Thyroid gland (tissue), 4 donors: ENCODE results near the gene ADAM12. TPM values are rescaled to one million over a fixed set of nuclear protein-coding genes. Genes with fewer than 3 reads are reported as not detected.

Experiments used
- DNase-seq, 2 donors: peaks; one replicate each; pipeline ENCODE4 v3.0.0-alpha.2; 2019
- H3K27ac ChIP-seq, 3 donors: fragments of 200-600 bp; sonication (generic); 1 replicate in 2 of 3; 2 replicates in 1 of 3; pipeline ENCODE4 v1.5.1; 2016 to 2019; ENCODE audit warnings: mild to moderate bottlenecking in 1 of 3, moderate library complexity in 1 of 3
- H3K27me3 ChIP-seq: fragments of 200-600 bp; sonication (generic); one replicate; pipeline ENCODE4 v1.5.1; 2019
- H3K36me3 ChIP-seq, 2 donors: fragments of 200-600 bp; sonication (generic); one replicate each; pipeline ENCODE4 v1.5.1; 2016 to 2019
- H3K4me1 ChIP-seq, 2 donors: fragments of 200-600 bp; sonication (generic); one replicate each; pipeline ENCODE4 v1.5.1; 2017 to 2019
- H3K4me3 ChIP-seq, 3 donors: fragments of 200-600 bp; sonication (generic); replicated peaks in 1 of 3; 1 replicate in 2 of 3; 2 replicates in 1 of 3; pipeline ENCODE4 v1.5.1; 2016; ENCODE audit warnings: mild to moderate bottlenecking in 1 of 3
- H3K9me3 ChIP-seq: fragments of 200-600 bp; sonication (generic); one replicate; pipeline ENCODE4 v1.5.1; 2017
- POLR2A ChIP-seq, 2 donors: fragments of 450-650 bp; IDR thresholded peaks; one replicate each; pipeline ENCODE4 v1.6.1; 2017; ENCODE audit warnings: antibody characterized with exemption in 2 of 2, mild to moderate bottlenecking in 2 of 2, moderate library complexity in 1 of 2
- WGBS, 2 donors: methylation state at CpG; one replicate each; pipeline ENCODE4 v1.1.5; 2017; 5-methylcytosine and 5-hydroxymethylcytosine counted together
- intact Hi-C: fragments of 100-400 bp; cut with DNase I; formaldehyde crosslinking; loops from one replicate; pipeline ENCODE4 v1.15.1; 2023
- total RNA-seq, 4 donors: library from RNA; depleted of rRNA; stranded (reverse); fragments of >200 nt; gene quantifications; one replicate each; pipeline ENCODE4 v1.2.3, GENCODE V29; 2016
- TF ChIP-seq, protein P1 (sequence below), 6 experiments: fragments of 200-600 bp in 3 of 6; fragments of 450-650 bp in 3 of 6; sonication (generic) in 3 of 6; IDR thresholded peaks; one replicate each; pipeline ENCODE4 v1.5.1; 2016 to 2019; ENCODE audit warnings: antibody characterized with exemption in 6 of 6, mild to moderate bottlenecking in 2 of 6, inconsistent platforms in 1 of 6, moderate library complexity in 1 of 6

Gene ADAM12
- total RNA-seq, 4 donors from 2014 or later = 0.20 to 0.94 (median 0.63) TPM

DNA sequence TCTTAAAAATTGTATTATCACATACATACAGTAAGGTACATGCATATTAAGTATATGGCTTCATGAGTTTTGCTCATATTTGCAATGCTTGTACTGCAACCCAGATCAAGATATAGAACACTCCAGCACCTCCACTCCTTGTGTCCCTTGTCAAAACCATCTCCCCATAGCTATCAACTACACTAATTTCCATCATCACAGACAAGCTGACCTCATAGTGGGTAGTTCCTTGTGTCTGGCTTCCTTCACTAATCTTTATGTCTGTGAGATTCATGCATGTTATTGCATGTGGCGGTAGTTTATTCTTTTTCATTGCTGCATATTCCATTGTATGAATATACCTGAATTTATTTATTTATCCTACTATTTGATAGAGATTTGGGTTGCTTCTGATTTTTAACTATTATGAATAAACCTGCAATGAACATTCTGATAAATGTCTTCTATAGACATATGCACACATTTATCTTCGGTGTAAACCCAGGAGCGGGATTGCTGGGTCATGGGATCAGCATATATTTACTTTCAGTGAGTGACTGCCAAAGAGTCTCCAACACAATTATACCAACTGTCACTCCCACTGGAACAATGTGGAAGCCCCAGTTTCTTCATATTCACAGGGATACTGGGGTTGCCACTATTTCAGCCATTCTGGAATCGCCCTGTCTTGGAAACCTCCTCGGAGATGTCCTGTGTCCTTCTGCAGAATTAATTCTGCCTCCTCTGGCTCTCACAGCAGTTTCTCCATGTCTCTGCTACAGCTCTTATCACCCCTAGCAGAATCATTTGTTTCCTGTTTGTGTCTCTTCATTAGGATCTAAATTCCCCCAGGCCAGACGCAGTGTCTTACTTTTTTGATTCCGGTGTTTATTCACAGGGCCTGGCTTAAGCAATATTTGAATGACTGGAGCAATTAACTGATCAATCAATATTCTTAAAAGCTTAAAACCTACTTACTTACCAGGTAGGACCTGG lies 14.7 kb upstream of the ADAM12 start:
- intact Hi-C loops = no loop called here
- no peak overlapping the region for H3K4me3 ChIP-seq
- no peaks in the 10 kb centered on the region for H3K36me3 ChIP-seq
- peaks cover 10 to 15% of the 10 kb centered on the region in 2 donors for H3K4me1 ChIP-seq
- H3K27me3 ChIP-seq = no peaks in the 10 kb centered on the region
- no peak for TF ChIP-seq POLR2A (IDR thresholded peaks at IDR 0.05)
- no peak overlapping the region for H3K27ac ChIP-seq
- no peaks in the 10 kb centered on the region for H3K9me3 ChIP-seq
- no peak for DNase-seq
- WGBS, 2 donors = 83 to 89% methylated on average over 7 of the region's 7 CpGs

DNA sequence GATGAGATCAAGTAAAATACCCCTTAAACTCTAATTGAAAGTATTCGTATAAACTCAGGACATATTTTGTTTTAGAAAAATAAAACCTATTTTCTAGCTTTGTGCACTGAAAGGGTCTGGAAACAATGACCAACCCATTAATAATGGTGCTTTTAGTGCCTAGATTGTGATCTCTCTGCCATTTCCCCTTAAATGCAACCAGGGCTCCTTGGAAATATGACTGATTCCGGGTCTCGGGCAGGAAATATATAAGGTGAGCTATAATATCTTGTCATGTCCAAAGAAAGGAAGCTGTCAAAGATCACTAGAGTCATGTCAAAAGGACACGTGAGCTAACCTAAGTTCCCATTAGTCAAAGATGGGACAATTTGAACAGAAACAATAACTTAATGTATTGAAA lies 12.4 kb upstream of the ADAM12 start:
- 86 to 89% methylated on average over 4 of the region's 4 CpGs for whole genome bisulfite sequencing, 2 donors
- no peak for DNase-seq
- Histone ChIP-seq H3K36me3 (no peaks in the 10 kb centered on the region), H3K4me1 (peaks cover 4 to 7% of the 10 kb centered on the region in 2 donors), H3K4me3 (no peak overlapping the region), H3K27ac (no peak overlapping the region), H3K9me3 (no peaks in the 10 kb centered on the region), H3K27me3 (no peaks in the 10 kb centered on the region)
- TF ChIP-seq, protein P1, sequence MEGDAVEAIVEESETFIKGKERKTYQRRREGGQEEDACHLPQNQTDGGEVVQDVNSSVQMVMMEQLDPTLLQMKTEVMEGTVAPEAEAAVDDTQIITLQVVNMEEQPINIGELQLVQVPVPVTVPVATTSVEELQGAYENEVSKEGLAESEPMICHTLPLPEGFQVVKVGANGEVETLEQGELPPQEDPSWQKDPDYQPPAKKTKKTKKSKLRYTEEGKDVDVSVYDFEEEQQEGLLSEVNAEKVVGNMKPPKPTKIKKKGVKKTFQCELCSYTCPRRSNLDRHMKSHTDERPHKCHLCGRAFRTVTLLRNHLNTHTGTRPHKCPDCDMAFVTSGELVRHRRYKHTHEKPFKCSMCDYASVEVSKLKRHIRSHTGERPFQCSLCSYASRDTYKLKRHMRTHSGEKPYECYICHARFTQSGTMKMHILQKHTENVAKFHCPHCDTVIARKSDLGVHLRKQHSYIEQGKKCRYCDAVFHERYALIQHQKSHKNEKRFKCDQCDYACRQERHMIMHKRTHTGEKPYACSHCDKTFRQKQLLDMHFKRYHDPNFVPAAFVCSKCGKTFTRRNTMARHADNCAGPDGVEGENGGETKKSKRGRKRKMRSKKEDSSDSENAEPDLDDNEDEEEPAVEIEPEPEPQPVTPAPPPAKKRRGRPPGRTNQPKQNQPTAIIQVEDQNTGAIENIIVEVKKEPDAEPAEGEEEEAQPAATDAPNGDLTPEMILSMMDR (IDR thresholded peaks at IDR 0.05) = no peak
- intact Hi-C loops = no loop called here

DNA sequence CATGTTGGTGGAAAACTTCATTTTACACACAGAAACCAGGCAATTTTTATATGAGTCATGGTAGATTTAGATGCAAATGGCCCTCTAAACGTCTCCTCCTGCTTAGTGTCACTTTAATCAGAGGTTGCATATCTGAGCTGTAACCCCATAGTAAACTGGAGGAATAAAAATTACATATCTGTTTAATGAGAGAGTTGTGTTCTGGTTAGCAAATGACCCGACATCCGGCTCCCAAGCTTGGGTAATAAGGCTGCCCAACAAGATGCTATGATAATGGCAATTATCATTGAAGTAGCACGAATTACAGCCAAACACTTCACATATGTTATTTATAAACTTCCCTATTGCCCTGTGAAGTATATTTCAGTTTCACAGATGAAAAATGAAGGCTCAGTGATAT lies 10.6 kb upstream of the ADAM12 start:
- Histone ChIP-seq H3K4me1 (no peaks in the 10 kb centered on the region), H3K9me3 (no peaks in the 10 kb centered on the region), H3K36me3 (no peaks in the 10 kb centered on the region), H3K4me3 (no peak overlapping the region), H3K27ac (no peak overlapping the region), H3K27me3 (no peaks in the 10 kb centered on the region)
- TF ChIP-seq POLR2A (IDR thresholded peaks at IDR 0.05) = no peak
- TF ChIP-seq, protein P1 (IDR thresholded peaks at IDR 0.05) = no peak
- DNase-seq = no peak
- 85 to 91% methylated on average over 4 of the region's 4 CpGs for WGBS, 2 donors
- intact Hi-C loops = no loop called here

DNA sequence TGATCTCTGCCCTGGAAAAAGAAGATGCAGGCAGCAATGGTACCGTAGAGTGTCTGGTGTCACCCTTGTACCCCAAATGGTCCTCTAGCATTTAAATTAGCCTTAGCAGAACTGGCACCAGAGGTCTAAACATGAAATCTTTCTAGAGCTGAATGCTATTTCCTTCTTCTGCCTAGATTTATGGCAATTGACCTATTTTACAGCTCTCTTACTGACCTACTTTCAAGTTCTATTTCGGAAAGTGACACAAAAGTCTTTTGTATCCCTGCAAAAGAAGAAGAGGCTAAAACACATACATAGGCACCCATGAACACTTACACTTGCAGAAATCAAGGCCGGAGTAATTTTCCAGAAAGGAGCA lies 10.1 kb upstream of the ADAM12 start:
- H3K36me3 ChIP-seq = no peaks in the 10 kb centered on the region
- DNase-seq = no peak
- no peak overlapping the region for H3K27ac ChIP-seq
- no peak overlapping the region for H3K4me3 ChIP-seq
- intact Hi-C loops = no loop called here
- TF ChIP-seq, protein P1 (IDR thresholded peaks at IDR 0.05) = no peak
- no peak for TF ChIP-seq POLR2A (IDR thresholded peaks at IDR 0.05)
- no peaks in the 10 kb centered on the region for H3K27me3 ChIP-seq
- H3K9me3 ChIP-seq = no peaks in the 10 kb centered on the region
- WGBS, 2 donors = 92 to 94% methylated on average over 3 of the region's 3 CpGs
- H3K4me1 ChIP-seq = no peaks in the 10 kb centered on the region

DNA sequence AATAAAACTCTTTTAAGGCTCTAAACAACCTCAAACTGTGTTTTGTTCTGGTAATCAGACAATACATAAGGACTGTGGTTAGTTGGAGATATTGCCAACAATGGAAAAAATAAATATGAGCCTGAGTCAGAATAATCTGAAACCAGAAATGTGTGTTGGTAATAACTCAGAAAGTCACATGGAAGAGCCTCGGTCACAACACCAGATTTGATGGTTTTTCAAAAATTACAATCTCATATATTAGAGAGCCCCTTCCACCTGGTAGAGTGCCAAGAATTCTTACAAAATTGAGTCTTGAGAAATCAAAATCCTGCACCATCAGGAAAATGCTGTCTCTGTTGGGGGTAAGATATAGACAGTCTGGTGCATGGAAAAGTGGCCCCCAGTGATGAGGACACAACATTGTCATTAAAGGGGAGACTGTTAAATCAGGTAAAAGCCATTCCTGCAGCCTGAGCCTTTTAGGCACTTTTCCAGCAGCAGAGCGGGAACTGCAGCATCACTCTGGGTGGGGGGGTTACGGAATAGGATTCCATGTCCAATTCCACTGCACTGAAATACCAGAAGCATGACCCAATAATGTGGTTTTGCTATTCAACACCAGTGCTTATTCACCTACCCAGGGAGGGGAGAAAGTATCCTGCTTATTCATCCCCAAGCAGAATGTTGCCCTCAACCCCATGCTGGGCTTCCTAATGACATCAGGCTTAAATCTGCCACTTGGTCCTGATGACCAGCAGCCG lies 9.5 kb upstream of the ADAM12 start:
- DNase-seq = no peak
- TF ChIP-seq POLR2A (IDR thresholded peaks at IDR 0.05) = no peak
- TF ChIP-seq, protein P1 (IDR thresholded peaks at IDR 0.05) = no peak
- WGBS, 2 donors = 80 to 85% methylated on average over 4 of the region's 4 CpGs
- Histone ChIP-seq H3K4me3 (no peak overlapping the region), H3K9me3 (no peaks in the 10 kb centered on the region), H3K27ac (no peak overlapping the region), H3K36me3 (no peaks in the 10 kb centered on the region), H3K4me1 (no peaks in the 10 kb centered on the region), H3K27me3 (no peaks in the 10 kb centered on the region)
- intact Hi-C loops = no loop called here
